ENCODE measurements around the gene SKAP2. TPM values are rescaled to one million over a fixed set of nuclear protein-coding genes. Genes with fewer than 3 reads are reported as not detected.

SKAP2 gene
- polyA plus RNA-seq, 2 donors = 6.4 to 8.1 TPM

- H3K4me1 ChIP-seq (ENCODE audit: control insufficient read depth in 2 of 2, insufficient read depth in 2 of 2, low read length in 1 of 2) = no peaks in the 10 kb centered on the region
- no peaks in the 10 kb centered on the region for H3K27me3 ChIP-seq (ENCODE audit: control insufficient read depth in 1 of 2, insufficient read depth in 2 of 2, low read length in 2 of 2)
- WGBS, 2 donors = 94 to 95% methylated on average over 4 of the region's 4 CpGs
- H3K27ac ChIP-seq (ENCODE audit: low read depth in 2 of 2, low read length in 1 of 2) = no peak overlapping the region
- H3K36me3 ChIP-seq (ENCODE audit: control insufficient read depth in 2 of 2, insufficient read depth in 2 of 2, low read length in 1 of 2) = no peaks in the 10 kb centered on the region
- H3K4me3 ChIP-seq (ENCODE audit: low read depth in 1 of 2, low read length in 2 of 2) = no peak overlapping the region
- H3K9me3 ChIP-seq (ENCODE audit: control insufficient read depth in 2 of 2, insufficient read depth in 1 of 2, low read depth in 1 of 2, low read length in 1 of 2) = peaks cover 0 to 3% of the 10 kb centered on the region in 2 donors
Observed at GRCh38 chr7:26639111-26639510, 225.3 kb downstream of the SKAP2 start.

GRCh38 chr7:26638140-26638539 lies 226.2 kb downstream of the SKAP2 start:
- H3K27me3 ChIP-seq (ENCODE audit: control insufficient read depth in 1 of 2, insufficient read depth in 2 of 2, low read length in 2 of 2) = no peaks in the 10 kb centered on the region
- no peaks in the 10 kb centered on the region for H3K36me3 ChIP-seq (ENCODE audit: control insufficient read depth in 2 of 2, insufficient read depth in 2 of 2, low read length in 1 of 2)
- no peaks in the 10 kb centered on the region for H3K4me1 ChIP-seq (ENCODE audit: control insufficient read depth in 2 of 2, insufficient read depth in 2 of 2, low read length in 1 of 2)
- H3K9me3 ChIP-seq (ENCODE audit: control insufficient read depth in 2 of 2, insufficient read depth in 1 of 2, low read depth in 1 of 2, low read length in 1 of 2) = peaks cover 0 to 3% of the 10 kb centered on the region in 2 donors
- no peak overlapping the region for H3K4me3 ChIP-seq (ENCODE audit: low read depth in 1 of 2, low read length in 2 of 2)
- WGBS, 2 donors = 88 to 91% methylated on average over 14 of the region's 14 CpGs
- no peak overlapping the region for H3K27ac ChIP-seq (ENCODE audit: low read depth in 2 of 2, low read length in 1 of 2)

DNA sequence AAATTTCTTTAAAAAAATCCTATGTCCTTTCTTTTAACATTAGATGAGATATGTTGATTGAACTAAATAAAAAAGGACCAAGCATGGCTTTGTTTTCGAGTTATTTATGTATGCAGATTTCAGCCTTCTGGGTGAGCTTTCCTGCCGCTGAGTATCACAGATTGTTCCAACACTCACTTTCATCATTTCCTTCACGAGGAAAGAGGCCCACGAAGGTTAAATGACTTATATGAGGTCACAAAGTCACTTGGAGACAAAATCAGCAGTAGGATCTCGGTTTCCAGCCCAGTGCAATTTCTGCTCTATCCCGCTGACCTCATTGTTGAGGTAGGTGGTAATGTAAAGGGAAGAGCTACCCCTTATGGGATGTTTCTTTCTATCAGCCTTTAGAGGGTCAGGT lies 226.8 kb downstream of the SKAP2 start:
- Histone ChIP-seq H3K4me1 (ENCODE audit: control insufficient read depth in 2 of 2, insufficient read depth in 2 of 2, low read length in 1 of 2) (no peaks in the 10 kb centered on the region), H3K36me3 (ENCODE audit: control insufficient read depth in 2 of 2, insufficient read depth in 2 of 2, low read length in 1 of 2) (no peaks in the 10 kb centered on the region), H3K27ac (ENCODE audit: low read depth in 2 of 2, low read length in 1 of 2) (no peak overlapping the region), H3K27me3 (ENCODE audit: control insufficient read depth in 1 of 2, insufficient read depth in 2 of 2, low read length in 2 of 2) (no peaks in the 10 kb centered on the region), H3K9me3 (ENCODE audit: control insufficient read depth in 2 of 2, insufficient read depth in 1 of 2, low read depth in 1 of 2, low read length in 1 of 2) (peaks cover 0 to 3% of the 10 kb centered on the region in 2 donors), H3K4me3 (ENCODE audit: low read depth in 1 of 2, low read length in 2 of 2) (no peak overlapping the region)
- WGBS, 2 donors = 78 to 84% methylated on average over 6 of the region's 6 CpGs

DNA sequence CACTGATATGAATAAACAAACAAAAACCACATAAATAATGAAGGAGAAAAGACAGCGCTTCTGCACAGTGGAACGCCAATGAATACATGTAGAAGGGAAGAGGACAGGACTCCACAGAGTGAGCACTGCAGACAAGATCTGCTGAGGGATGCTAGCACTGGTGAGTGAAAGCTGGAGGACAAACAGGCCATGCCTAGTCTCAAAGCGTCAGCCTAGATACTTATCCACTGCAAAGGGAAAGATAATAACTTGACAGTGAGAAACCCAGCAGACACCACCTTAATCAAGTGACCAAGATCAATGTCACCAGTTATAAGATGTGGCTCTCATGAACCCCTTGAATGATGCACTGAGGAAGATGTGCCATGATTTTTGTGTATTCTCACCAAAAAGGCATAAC lies 227.6 kb downstream of the SKAP2 start:
- no peak overlapping the region for H3K4me3 ChIP-seq (ENCODE audit: low read depth in 1 of 2, low read length in 2 of 2)
- WGBS, 2 donors = 78 to 82% methylated on average over 3 of the region's 3 CpGs

GRCh38 chr7:26633557-26633956 lies 230.8 kb downstream of the SKAP2 start:
- no peaks in the 10 kb centered on the region for H3K36me3 ChIP-seq (ENCODE audit: control insufficient read depth in 2 of 2, insufficient read depth in 2 of 2, low read length in 1 of 2)
- H3K27ac ChIP-seq (ENCODE audit: low read depth in 2 of 2, low read length in 1 of 2) = no peak overlapping the region
- no peaks in the 10 kb centered on the region for H3K9me3 ChIP-seq (ENCODE audit: control insufficient read depth in 2 of 2, insufficient read depth in 1 of 2, low read depth in 1 of 2, low read length in 1 of 2)
- H3K4me1 ChIP-seq (ENCODE audit: control insufficient read depth in 2 of 2, insufficient read depth in 2 of 2, low read length in 1 of 2) = no peaks in the 10 kb centered on the region
- WGBS, 2 donors = 92 to 93% methylated on average over 3 of the region's 3 CpGs
- no peak overlapping the region for H3K4me3 ChIP-seq (ENCODE audit: low read depth in 1 of 2, low read length in 2 of 2)
- H3K27me3 ChIP-seq (ENCODE audit: control insufficient read depth in 1 of 2, insufficient read depth in 2 of 2, low read length in 2 of 2) = no peaks in the 10 kb centered on the region

More for the DNA sequence above, 227.6 kb downstream of the SKAP2 start:
- H3K27me3 ChIP-seq (ENCODE audit: control insufficient read depth in 1 of 2, insufficient read depth in 2 of 2, low read length in 2 of 2) = no peaks in the 10 kb centered on the region
- H3K4me1 ChIP-seq (ENCODE audit: control insufficient read depth in 2 of 2, insufficient read depth in 2 of 2, low read length in 1 of 2) = no peaks in the 10 kb centered on the region
- no peak overlapping the region for H3K27ac ChIP-seq (ENCODE audit: low read depth in 2 of 2, low read length in 1 of 2)
- H3K36me3 ChIP-seq (ENCODE audit: control insufficient read depth in 2 of 2, insufficient read depth in 2 of 2, low read length in 1 of 2) = no peaks in the 10 kb centered on the region
- H3K9me3 ChIP-seq (ENCODE audit: control insufficient read depth in 2 of 2, insufficient read depth in 1 of 2, low read depth in 1 of 2, low read length in 1 of 2) = no peaks in the 10 kb centered on the region

GRCh38 chr7:26631601-26632000 lies 232.8 kb downstream of the SKAP2 start:
- Histone ChIP-seq H3K27me3 (ENCODE audit: control insufficient read depth in 1 of 2, insufficient read depth in 2 of 2, low read length in 2 of 2) (no peaks in the 10 kb centered on the region), H3K4me1 (ENCODE audit: control insufficient read depth in 2 of 2, insufficient read depth in 2 of 2, low read length in 1 of 2) (no peaks in the 10 kb centered on the region), H3K27ac (ENCODE audit: low read depth in 2 of 2, low read length in 1 of 2) (no peak overlapping the region), H3K36me3 (ENCODE audit: control insufficient read depth in 2 of 2, insufficient read depth in 2 of 2, low read length in 1 of 2) (no peaks in the 10 kb centered on the region), H3K4me3 (ENCODE audit: low read depth in 1 of 2, low read length in 2 of 2) (no peak overlapping the region), H3K9me3 (ENCODE audit: control insufficient read depth in 2 of 2, insufficient read depth in 1 of 2, low read depth in 1 of 2, low read length in 1 of 2) (no peaks in the 10 kb centered on the region)
- 94 to 95% methylated on average over 6 of the region's 6 CpGs for WGBS, 2 donors

GRCh38 chr7:26630941-26631580 lies 233.3 kb downstream of the SKAP2 start:
- no peaks in the 10 kb centered on the region for H3K9me3 ChIP-seq (ENCODE audit: control insufficient read depth in 2 of 2, insufficient read depth in 1 of 2, low read depth in 1 of 2, low read length in 1 of 2)
- H3K27ac ChIP-seq (ENCODE audit: low read depth in 2 of 2, low read length in 1 of 2) = no peak overlapping the region
- H3K4me3 ChIP-seq (ENCODE audit: low read depth in 1 of 2, low read length in 2 of 2) = no peak overlapping the region
- no peaks in the 10 kb centered on the region for H3K36me3 ChIP-seq (ENCODE audit: control insufficient read depth in 2 of 2, insufficient read depth in 2 of 2, low read length in 1 of 2)
- H3K4me1 ChIP-seq (ENCODE audit: control insufficient read depth in 2 of 2, insufficient read depth in 2 of 2, low read length in 1 of 2) = no peaks in the 10 kb centered on the region
- no peaks in the 10 kb centered on the region for H3K27me3 ChIP-seq (ENCODE audit: control insufficient read depth in 1 of 2, insufficient read depth in 2 of 2, low read length in 2 of 2)
- WGBS, 2 donors = 88 to 92% methylated on average over 14 of the region's 14 CpGs

- 89 to 95% methylated on average over 4 of the region's 4 CpGs for WGBS, 2 donors
- no peaks in the 10 kb centered on the region for H3K9me3 ChIP-seq (ENCODE audit: control insufficient read depth in 2 of 2, insufficient read depth in 1 of 2, low read depth in 1 of 2, low read length in 1 of 2)
Observed at GRCh38 chr7:26630361-26630760, 234.0 kb downstream of the SKAP2 start.

GRCh38 chr7:26629696-26630095 lies 234.7 kb downstream of the SKAP2 start:
- no peaks in the 10 kb centered on the region for H3K36me3 ChIP-seq (ENCODE audit: control insufficient read depth in 2 of 2, insufficient read depth in 2 of 2, low read length in 1 of 2)
- 65 to 80% methylated on average over 3 of the region's 3 CpGs for WGBS, 2 donors

More at GRCh38 chr7:26630361-26630760, 234.0 kb downstream of the SKAP2 start:
- Histone ChIP-seq H3K4me1 (ENCODE audit: control insufficient read depth in 2 of 2, insufficient read depth in 2 of 2, low read length in 1 of 2) (no peaks in the 10 kb centered on the region), H3K27ac (ENCODE audit: low read depth in 2 of 2, low read length in 1 of 2) (no peak overlapping the region), H3K27me3 (ENCODE audit: control insufficient read depth in 1 of 2, insufficient read depth in 2 of 2, low read length in 2 of 2) (no peaks in the 10 kb centered on the region), H3K4me3 (ENCODE audit: low read depth in 1 of 2, low read length in 2 of 2) (no peak overlapping the region), H3K36me3 (ENCODE audit: control insufficient read depth in 2 of 2, insufficient read depth in 2 of 2, low read length in 1 of 2) (no peaks in the 10 kb centered on the region)

DNA sequence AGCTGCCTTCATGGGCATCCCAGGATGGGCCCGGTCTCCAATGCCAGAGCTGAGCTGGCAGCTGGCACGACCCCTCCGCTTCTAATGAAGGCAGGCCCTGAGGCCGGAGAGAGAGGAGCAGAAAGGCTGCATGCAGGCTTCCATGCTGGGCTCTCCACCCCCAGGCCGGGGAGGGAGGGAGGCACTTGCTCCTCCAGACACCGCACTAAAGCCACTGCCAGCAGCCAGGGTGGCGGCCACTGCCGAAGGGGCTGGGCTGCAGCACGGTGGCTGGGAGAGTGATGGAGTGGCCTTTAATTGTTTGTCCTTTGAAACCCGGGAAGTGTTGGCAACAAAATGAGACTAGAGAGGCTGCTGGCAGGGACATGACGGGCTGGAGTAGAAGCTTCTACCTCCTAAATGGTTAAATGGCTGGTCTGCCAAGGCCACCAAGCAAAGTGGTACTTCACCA lies 236.5 kb downstream of the SKAP2 start:
- H3K27ac ChIP-seq (ENCODE audit: low read depth in 2 of 2, low read length in 1 of 2) = no peak overlapping the region
- WGBS, 2 donors = 63 to 72% methylated on average over 11 of the region's 11 CpGs
- no peaks in the 10 kb centered on the region for H3K27me3 ChIP-seq (ENCODE audit: control insufficient read depth in 1 of 2, insufficient read depth in 2 of 2, low read length in 2 of 2)
- H3K9me3 ChIP-seq (ENCODE audit: control insufficient read depth in 2 of 2, insufficient read depth in 1 of 2, low read depth in 1 of 2, low read length in 1 of 2) = no peaks in the 10 kb centered on the region
- no peak overlapping the region for H3K4me3 ChIP-seq (ENCODE audit: low read depth in 1 of 2, low read length in 2 of 2)
- H3K4me1 ChIP-seq (ENCODE audit: control insufficient read depth in 2 of 2, insufficient read depth in 2 of 2, low read length in 1 of 2) = no peaks in the 10 kb centered on the region
- H3K36me3 ChIP-seq (ENCODE audit: control insufficient read depth in 2 of 2, insufficient read depth in 2 of 2, low read length in 1 of 2) = no peaks in the 10 kb centered on the region

More at GRCh38 chr7:26629696-26630095, 234.7 kb downstream of the SKAP2 start:
- Histone ChIP-seq H3K4me1 (ENCODE audit: control insufficient read depth in 2 of 2, insufficient read depth in 2 of 2, low read length in 1 of 2) (no peaks in the 10 kb centered on the region), H3K27ac (ENCODE audit: low read depth in 2 of 2, low read length in 1 of 2) (no peak overlapping the region), H3K27me3 (ENCODE audit: control insufficient read depth in 1 of 2, insufficient read depth in 2 of 2, low read length in 2 of 2) (no peaks in the 10 kb centered on the region), H3K9me3 (ENCODE audit: control insufficient read depth in 2 of 2, insufficient read depth in 1 of 2, low read depth in 1 of 2, low read length in 1 of 2) (no peaks in the 10 kb centered on the region), H3K4me3 (ENCODE audit: low read depth in 1 of 2, low read length in 2 of 2) (no peak overlapping the region)

Measured in esophagus (tissue), 2 donors.